K562 (cell line): ENCODE data around the gene PSMB2. TPM values are rescaled to one million over a fixed set of nuclear protein-coding genes. Genes with fewer than 3 reads are reported as not detected.

Experiments used
- KDM4B ChIP-seq, 2 experiments: fragments of 450-650 bp in 1 of 2; sonication (generic) in 1 of 2; IDR thresholded peaks; 2 replicates each; pipeline ENCODE4 v1.6.1; 2016 to 2017; ENCODE audit warnings: borderline replicate concordance in 2 of 2, antibody characterized with exemption in 1 of 2, low read depth in 1 of 2, mild to moderate bottlenecking in 1 of 2
- KLF16 ChIP-seq: IDR thresholded peaks from 2 replicates; pipeline ENCODE4 v1.6.1; 2016; ENCODE audit warnings: antibody characterized with exemption
- KLF6 ChIP-seq: fragments of 250-450 bp; sonication (Bioruptor Pico); IDR thresholded peaks from 2 replicates; pipeline ENCODE4 v1.4.0; 2020; ENCODE audit warnings: mild to moderate bottlenecking, moderate library complexity, borderline replicate concordance
- MEF2A ChIP-seq: IDR thresholded peaks from 2 replicates; pipeline ENCODE4 v1.6.1; 2011; ENCODE audit warnings: low read depth, mild to moderate bottlenecking, low read length, moderate library complexity; ENCODE audit not compliant: control insufficient read depth
- PURB ChIP-seq: sonication (generic); formaldehyde crosslinking; IDR thresholded peaks from 2 replicates; pipeline ENCODE4 v1.9.0; 2021; ENCODE audit warnings: low read depth, mild to moderate bottlenecking, missing genetic modification reagents
- RBM14 ChIP-seq: fragments of 200-400 bp; formaldehyde crosslinking; IDR thresholded peaks from 2 replicates; pipeline ENCODE4 v1.6.1; 2018; ENCODE audit warnings: low read depth, mild to moderate bottlenecking, low read length, moderate library complexity, borderline replicate concordance; ENCODE audit not compliant: insufficient read depth
- TFAM ChIP-seq: fragments of 250-450 bp; sonication (Bioruptor Pico); conservative IDR thresholded peaks from 2 replicates; pipeline ENCODE4 v1.5.0; 2021; ENCODE audit warnings: mild to moderate bottlenecking, moderate library complexity
- ZNF212 ChIP-seq: fragments of 450-650 bp; formaldehyde crosslinking; IDR thresholded peaks from 2 replicates; pipeline ENCODE4 v1.4.0; 2020; ENCODE audit warnings: mild to moderate bottlenecking
- ZNF274 ChIP-seq: IDR thresholded peaks from 2 replicates; pipeline ENCODE4 v1.6.1; 2011; ENCODE audit warnings: low read depth, mild to moderate bottlenecking, low read length, moderate library complexity, borderline replicate concordance
- polyA plus RNA-seq, 8 experiments: library from polyadenylated mRNA; depleted of rRNA in 4 of 8; stranded (reverse) in 5 of 8; unstranded in 3 of 8; fragments of >200 nt; fragmentation: Nextera tagmentation in 2 of 8; fragmentation: Illumina TruSeq in 1 of 8; extraction: Ambion mirVana in 2 of 8; extraction: Trizol in 1 of 8; gene quantifications; 2 replicates each; pipeline versions ENCODE4 v1.2.1 to v1.2.3, GENCODE V29; 2011 to 2014; ENCODE audit warnings: inconsistent platforms in 1 of 8, missing spikeins in 1 of 8
- total RNA-seq, 7 experiments: library from RNA; depleted of rRNA in 6 of 7; stranded (reverse); fragments of >200 nt in 6 of 7; fragmentation: Illumina TruSeq in 2 of 7; extraction: Trizol in 2 of 7; gene quantifications; 2 replicates each; pipeline versions ENCODE4 v1.2.1 to v1.2.3, GENCODE V29; 2011 to 2021; ENCODE audit warnings: low replicate concordance in 1 of 7
- TF ChIP-seq, protein P1 (sequence below): fragments of 450-650 bp; IDR thresholded peaks from 2 replicates; pipeline ENCODE4 v1.6.1; 2014; ENCODE audit warnings: low read depth, mild to moderate bottlenecking, moderate library complexity, borderline replicate concordance
- TF ChIP-seq, protein P2 (sequence below): fragments of 250-450 bp; sonication (Bioruptor Pico); IDR thresholded peaks from 2 replicates; pipeline ENCODE4 v1.8.0; 2022; ENCODE audit warnings: moderate library complexity, mild to moderate bottlenecking, inconsistent platforms
- TF ChIP-seq, protein P3 (sequence below): fragments of 250-450 bp; sonication (Bioruptor Pico); IDR thresholded peaks from 2 replicates; pipeline ENCODE4 v1.8.0; 2021; ENCODE audit warnings: borderline replicate concordance, mild to moderate bottlenecking, moderate library complexity; ENCODE audit not compliant: poor library complexity, severe bottlenecking
- TF ChIP-seq, protein P4 (sequence below): fragments of 450-650 bp; IDR thresholded peaks from 2 replicates; pipeline ENCODE4 v1.6.1; 2017; ENCODE audit warnings: antibody characterized with exemption, mild to moderate bottlenecking
- TF ChIP-seq, protein P5 (sequence below): sonication (generic); formaldehyde crosslinking; IDR thresholded peaks from 2 replicates; pipeline ENCODE4 v1.8.0; 2022; ENCODE audit warnings: mild to moderate bottlenecking, missing genetic modification reagents

Gene PSMB2
- total and polyA plus RNA-seq, 9 of the 15 experiments (the other 6 are each of a cell fraction or from before 2014, with no cell fraction given), result 71.7 to 543 (median 165) TPM

DNA sequence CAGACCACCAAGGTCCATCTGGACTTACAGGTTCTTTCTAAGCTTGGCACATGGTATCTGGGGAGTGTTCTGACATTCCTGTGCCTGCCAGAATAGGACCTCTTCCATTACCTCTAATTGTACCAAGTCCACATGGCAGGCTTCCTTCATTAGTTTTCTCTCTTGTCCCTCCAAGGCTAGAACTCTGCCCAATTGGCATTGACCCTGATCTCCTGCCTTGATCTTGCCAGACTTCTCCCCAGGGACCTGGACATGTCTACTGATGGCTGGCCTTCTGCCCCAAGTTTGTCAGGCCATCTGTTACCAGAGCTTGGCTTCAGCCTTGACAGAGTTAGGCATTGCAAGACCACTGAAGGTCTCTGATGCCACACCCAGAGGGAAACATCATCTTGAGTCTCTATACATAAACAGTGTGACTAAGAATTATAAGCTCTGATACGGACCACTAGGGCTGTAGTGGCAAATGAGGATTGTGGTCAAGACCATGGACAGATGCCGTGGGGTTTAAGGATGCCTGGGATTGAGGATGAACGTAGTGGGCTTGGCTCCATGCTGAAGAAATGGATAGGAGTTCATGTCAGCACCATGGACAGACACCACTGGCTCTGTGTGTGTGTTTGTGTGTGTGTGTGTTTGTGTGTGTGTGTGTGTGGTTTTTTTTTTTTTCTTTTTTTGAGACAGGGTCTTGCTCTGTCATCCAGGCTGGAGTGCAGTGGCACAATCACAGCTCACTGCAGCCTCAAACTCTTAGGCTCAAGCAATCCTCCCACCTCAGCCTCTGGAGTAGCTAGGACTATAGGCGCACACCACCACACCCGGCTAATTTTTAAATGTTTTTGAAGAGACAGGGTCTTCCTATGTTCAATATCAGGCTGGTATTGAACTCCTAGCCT lies 19.5 kb upstream of the PSMB2 start (continued):
- TF ChIP-seq, protein P1, sequence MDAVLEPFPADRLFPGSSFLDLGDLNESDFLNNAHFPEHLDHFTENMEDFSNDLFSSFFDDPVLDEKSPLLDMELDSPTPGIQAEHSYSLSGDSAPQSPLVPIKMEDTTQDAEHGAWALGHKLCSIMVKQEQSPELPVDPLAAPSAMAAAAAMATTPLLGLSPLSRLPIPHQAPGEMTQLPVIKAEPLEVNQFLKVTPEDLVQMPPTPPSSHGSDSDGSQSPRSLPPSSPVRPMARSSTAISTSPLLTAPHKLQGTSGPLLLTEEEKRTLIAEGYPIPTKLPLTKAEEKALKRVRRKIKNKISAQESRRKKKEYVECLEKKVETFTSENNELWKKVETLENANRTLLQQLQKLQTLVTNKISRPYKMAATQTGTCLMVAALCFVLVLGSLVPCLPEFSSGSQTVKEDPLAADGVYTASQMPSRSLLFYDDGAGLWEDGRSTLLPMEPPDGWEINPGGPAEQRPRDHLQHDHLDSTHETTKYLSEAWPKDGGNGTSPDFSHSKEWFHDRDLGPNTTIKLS, result no peak
- TF ChIP-seq KLF6 (CRISPR knock-in tag) (no peak), RBM14 (no peak), KLF16 (no peak), ZNF212 (CRISPR knock-in tag) (no peak), TFAM (no peak), MEF2A (no peak), ZNF274 (no peak), PURB (no peak), KDM4B (IDR thresholded peaks at IDR 0.05; ENCODE audit: borderline replicate concordance in 2 of 2, low read depth in 1 of 2) (no peak)
- TF ChIP-seq, protein P2, sequence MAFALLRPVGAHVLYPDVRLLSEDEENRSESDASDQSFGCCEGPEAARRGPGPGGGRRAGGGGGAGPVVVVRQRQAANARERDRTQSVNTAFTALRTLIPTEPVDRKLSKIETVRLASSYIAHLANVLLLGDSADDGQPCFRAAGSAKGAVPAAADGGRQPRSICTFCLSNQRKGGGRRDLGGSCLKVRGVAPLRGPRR (CRISPR knock-in tag), result no peak
- TF ChIP-seq, protein P3, sequence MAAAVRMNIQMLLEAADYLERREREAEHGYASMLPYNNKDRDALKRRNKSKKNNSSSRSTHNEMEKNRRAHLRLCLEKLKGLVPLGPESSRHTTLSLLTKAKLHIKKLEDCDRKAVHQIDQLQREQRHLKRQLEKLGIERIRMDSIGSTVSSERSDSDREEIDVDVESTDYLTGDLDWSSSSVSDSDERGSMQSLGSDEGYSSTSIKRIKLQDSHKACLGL (CRISPR knock-in tag), result no peak
- TF ChIP-seq, protein P4, sequence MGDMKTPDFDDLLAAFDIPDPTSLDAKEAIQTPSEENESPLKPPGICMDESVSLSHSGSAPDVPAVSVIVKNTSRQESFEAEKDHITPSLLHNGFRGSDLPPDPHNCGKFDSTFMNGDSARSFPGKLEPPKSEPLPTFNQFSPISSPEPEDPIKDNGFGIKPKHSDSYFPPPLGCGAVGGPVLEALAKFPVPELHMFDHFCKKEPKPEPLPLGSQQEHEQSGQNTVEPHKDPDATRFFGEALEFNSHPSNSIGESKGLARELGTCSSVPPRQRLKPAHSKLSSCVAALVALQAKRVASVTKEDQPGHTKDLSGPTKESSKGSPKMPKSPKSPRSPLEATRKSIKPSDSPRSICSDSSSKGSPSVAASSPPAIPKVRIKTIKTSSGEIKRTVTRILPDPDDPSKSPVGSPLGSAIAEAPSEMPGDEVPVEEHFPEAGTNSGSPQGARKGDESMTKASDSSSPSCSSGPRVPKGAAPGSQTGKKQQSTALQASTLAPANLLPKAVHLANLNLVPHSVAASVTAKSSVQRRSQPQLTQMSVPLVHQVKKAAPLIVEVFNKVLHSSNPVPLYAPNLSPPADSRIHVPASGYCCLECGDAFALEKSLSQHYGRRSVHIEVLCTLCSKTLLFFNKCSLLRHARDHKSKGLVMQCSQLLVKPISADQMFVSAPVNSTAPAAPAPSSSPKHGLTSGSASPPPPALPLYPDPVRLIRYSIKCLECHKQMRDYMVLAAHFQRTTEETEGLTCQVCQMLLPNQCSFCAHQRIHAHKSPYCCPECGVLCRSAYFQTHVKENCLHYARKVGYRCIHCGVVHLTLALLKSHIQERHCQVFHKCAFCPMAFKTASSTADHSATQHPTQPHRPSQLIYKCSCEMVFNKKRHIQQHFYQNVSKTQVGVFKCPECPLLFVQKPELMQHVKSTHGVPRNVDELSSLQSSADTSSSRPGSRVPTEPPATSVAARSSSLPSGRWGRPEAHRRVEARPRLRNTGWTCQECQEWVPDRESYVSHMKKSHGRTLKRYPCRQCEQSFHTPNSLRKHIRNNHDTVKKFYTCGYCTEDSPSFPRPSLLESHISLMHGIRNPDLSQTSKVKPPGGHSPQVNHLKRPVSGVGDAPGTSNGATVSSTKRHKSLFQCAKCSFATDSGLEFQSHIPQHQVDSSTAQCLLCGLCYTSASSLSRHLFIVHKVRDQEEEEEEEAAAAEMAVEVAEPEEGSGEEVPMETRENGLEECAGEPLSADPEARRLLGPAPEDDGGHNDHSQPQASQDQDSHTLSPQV, result no peak
- TF ChIP-seq, protein P5, sequence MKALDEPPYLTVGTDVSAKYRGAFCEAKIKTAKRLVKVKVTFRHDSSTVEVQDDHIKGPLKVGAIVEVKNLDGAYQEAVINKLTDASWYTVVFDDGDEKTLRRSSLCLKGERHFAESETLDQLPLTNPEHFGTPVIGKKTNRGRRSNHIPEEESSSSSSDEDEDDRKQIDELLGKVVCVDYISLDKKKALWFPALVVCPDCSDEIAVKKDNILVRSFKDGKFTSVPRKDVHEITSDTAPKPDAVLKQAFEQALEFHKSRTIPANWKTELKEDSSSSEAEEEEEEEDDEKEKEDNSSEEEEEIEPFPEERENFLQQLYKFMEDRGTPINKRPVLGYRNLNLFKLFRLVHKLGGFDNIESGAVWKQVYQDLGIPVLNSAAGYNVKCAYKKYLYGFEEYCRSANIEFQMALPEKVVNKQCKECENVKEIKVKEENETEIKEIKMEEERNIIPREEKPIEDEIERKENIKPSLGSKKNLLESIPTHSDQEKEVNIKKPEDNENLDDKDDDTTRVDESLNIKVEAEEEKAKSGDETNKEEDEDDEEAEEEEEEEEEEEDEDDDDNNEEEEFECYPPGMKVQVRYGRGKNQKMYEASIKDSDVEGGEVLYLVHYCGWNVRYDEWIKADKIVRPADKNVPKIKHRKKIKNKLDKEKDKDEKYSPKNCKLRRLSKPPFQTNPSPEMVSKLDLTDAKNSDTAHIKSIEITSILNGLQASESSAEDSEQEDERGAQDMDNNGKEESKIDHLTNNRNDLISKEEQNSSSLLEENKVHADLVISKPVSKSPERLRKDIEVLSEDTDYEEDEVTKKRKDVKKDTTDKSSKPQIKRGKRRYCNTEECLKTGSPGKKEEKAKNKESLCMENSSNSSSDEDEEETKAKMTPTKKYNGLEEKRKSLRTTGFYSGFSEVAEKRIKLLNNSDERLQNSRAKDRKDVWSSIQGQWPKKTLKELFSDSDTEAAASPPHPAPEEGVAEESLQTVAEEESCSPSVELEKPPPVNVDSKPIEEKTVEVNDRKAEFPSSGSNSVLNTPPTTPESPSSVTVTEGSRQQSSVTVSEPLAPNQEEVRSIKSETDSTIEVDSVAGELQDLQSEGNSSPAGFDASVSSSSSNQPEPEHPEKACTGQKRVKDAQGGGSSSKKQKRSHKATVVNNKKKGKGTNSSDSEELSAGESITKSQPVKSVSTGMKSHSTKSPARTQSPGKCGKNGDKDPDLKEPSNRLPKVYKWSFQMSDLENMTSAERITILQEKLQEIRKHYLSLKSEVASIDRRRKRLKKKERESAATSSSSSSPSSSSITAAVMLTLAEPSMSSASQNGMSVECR (CRISPR knock-in tag), result 0 out of 2 replicates have a peak, but pooled peaks have one; percentile 36
